ENCODE measurements around the gene OXLD1.
A peak's percentile ranks its signal among the peaks of the same experiment; 100 is the strongest.

Gene OXLD1

DNA sequence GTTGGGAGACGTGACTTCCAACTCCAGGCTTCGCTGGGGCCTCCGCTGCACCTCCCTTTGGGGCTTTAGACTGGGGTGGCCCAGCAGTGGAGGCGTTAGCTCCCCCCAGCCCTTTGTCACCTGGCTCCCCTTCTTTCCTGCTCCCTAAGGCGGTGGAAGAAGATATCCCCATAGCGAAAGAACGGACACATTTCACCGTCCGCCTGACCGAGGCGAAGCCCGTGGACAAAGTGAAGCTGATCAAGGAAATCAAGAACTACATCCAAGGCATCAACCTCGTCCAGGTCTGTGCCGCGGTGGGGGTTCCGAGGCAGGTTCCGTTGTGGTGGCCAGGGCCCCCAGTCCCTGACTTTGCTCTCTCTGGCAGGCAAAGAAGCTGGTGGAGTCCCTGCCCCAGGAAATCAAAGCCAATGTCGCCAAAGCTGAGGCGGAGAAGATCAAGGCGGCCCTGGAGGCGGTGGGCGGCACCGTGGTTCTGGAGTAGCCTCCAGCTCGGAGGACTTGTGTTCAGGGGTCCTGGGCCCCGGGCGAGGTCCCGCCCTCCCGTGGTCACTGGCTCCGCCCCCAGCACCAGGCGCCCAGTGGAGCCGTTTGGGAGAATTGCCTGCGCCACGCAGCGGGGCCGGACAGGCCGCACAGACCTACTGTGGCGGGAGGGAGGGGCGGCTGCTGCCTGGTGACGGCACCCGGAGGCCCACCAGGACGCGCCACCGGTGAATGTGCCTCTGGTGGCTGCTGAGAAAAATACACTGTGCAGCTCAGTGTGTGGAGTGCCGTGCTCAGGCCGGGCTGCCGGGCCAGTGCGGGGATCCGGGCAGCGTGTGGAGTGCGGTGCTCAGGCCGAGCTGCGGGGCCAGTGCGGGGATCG lies 40.6 kb upstream of the OXLD1 start:
- no peak for DNase-seq
- ATAC-seq (replicated peaks) = no peak

DNA sequence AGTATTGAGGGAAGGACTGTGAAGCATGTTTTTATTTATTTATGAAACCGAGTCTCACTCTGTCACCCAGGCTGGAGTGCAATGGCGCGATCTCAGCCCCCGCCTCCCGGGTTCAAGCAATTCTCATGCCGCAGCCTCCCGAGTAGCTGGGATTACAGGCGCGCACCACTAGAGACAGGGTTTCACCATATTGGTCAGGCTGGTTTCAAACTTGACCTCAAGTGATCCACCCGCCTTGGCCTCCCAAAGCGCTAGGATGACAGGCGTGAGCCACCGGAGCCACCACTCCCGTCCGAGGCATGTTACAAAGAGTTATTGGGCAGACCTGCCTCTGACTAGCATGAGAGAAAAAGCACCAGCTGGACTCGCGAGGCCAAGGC lies 39.8 kb upstream of the OXLD1 start:
- H3K27me3 Mint-ChIP-seq = no peaks in the 10 kb centered on the region
- peaks cover 26 to 51% of the 10 kb centered on the region in 2 donors for H3K4me1 Mint-ChIP-seq
- H3K27ac Mint-ChIP-seq = peak overlapping the region; percentile 14
- peaks cover 36 to 56% of the 10 kb centered on the region in 2 donors for H3K36me3 Mint-ChIP-seq
- H3K4me3 Mint-ChIP-seq = no peak overlapping the region
- DNase-seq (no peak), ATAC-seq (replicated peaks) (no peak)
- no peaks in the 10 kb centered on the region for H3K9me3 Mint-ChIP-seq

More for the DNA sequence above, 40.6 kb upstream of the OXLD1 start:
- Mint-ChIP-seq H3K4me3 (no peak overlapping the region), H3K27ac (no peak overlapping the region), H3K36me3 (peaks cover 29 to 52% of the 10 kb centered on the region in 2 donors), H3K9me3 (no peaks in the 10 kb centered on the region), H3K4me1 (peaks cover 23 to 50% of the 10 kb centered on the region in 2 donors), H3K27me3 (no peaks in the 10 kb centered on the region)

DNA sequence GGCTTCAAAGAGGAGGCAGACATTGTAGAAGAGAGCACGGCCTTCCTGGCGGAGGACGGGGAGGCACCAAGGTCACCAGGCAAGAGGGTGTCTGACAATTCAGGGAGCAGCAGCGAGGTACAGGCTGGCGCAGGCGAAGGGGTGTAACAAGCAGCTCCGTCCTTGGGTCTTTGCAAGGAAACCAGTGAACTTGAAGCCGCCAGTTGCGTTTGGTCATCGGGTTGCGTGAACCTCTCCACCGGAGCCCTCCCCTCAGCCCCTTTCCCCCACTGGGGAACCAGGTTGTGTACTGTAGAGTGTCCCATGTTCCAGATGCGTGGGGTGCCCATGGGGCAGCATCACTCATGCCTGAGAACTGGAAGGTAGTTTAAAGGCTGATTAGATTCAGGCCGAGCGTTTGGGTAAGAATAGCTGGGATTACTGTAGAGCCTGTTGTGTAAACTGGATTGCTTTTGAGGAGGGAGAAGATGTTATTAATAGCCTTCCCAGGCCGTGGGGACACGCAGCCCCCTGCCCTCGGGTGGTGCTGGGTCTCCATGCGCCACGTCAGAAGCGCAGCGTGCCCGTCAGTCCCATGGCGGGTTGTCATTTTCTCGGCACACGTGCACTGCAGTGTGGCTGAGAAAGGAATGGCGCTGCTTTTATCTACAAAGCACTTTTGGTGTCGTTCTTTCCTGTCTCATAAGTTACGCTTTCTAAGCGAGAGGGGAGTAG lies 39.3 kb upstream of the OXLD1 start:
- Mint-ChIP-seq H3K27ac (peak overlapping the region; percentile 71), H3K4me3 (peak overlapping the region in 1 of 2 donors; percentile 15)

DNA sequence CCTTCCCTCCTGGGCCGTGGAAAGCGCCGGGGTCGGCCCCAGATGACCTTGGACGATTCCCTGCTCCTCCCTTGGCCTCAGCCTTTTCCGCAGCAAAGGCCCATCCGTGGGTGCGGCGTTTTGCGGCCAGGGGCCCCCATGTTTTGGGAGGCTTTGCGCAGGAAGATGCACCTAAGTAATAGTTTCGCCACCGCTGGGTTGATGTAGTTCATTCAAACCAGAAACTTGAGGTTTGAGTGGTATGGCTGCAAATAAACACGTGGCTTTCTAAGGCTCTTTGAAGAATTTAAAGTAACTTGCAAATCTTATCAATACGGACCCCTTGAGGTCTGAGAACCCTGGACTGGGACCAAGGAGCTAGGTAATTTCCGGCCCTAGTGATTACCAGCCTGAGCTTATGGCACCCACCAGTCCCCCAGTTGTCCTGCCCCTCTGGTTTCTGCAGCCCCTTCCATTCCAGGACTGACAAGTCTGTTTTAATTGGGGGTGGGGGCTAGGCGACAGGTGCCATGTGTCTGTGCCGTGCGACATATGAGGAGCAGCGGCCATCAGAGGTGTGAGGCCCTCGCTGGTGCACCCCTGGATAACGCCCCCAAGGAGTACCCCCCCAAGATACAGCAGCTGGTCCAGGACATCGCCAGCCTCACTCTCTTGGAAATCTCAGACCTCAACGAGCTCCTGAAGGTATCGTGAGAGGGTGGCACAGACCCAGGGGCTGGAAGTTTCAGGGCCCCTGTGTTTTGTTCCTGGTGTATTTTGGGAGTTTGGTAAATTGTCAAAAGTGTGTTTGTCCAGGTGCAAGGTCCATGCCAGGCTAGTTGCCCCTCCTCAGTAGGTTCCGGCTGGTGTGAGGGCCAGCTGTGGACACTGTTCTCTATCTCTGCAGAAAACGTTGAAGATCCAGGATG lies 37.6 kb upstream of the OXLD1 start:
- peak in 1 of 2 donors; percentile 4 for ATAC-seq (replicated peaks)
- Mint-ChIP-seq H3K4me3 (peak overlapping the region; percentile 96 to 99), H3K4me1 (peaks cover 23 to 51% of the 10 kb centered on the region in 2 donors), H3K27ac (peak overlapping the region; percentile 71), H3K36me3 (peaks cover 39 to 51% of the 10 kb centered on the region in 2 donors), H3K9me3 (no peaks in the 10 kb centered on the region), H3K27me3 (no peaks in the 10 kb centered on the region)
- no peak for DNase-seq

More for the DNA sequence above, 39.3 kb upstream of the OXLD1 start:
- H3K4me1 Mint-ChIP-seq = peaks cover 27 to 51% of the 10 kb centered on the region in 2 donors
- ATAC-seq (replicated peaks) (no peak), DNase-seq (no peak)
- H3K27me3 Mint-ChIP-seq = no peaks in the 10 kb centered on the region
- H3K36me3 Mint-ChIP-seq = peaks cover 39 to 57% of the 10 kb centered on the region in 2 donors
- no peaks in the 10 kb centered on the region for H3K9me3 Mint-ChIP-seq

DNA sequence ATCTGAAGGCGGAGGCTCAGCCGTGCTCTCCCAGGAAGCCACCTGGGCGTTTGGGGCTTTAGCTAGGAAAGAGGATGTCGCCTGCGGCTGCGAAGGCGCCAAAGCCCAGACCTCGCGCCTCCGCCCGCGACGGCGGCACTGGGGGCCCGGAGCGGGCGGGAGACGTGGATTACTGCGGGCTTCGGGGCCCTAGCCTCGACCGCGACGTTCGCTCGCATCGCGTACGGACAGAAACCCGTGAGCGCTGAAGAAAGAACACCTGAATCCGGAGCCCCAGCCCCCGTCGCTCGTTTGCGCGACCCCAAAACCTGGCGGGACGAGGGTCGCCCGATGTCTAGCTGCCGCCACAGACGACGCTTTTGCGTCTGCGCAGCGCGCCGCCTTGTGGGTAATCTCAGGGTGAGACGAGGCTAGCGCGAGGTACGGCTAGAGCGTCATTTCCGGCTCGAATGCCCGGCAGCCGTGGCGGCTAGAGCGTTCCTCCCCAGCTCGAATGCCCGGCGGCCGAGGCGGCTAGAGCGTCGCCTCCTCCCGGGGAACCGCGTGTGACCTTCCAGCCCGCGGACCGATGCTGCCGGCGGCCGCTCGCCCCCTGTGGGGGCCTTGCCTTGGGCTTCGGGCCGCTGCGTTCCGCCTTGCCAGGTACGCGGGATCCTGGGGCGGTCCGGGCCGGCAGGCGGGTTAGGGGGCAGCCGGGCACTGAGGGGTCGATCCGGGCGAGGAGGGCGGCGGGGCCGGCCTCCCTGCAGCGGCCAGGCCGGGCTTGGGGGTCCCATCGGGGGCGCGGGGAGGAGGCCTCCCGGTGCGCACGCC lies 36.7 kb upstream of the OXLD1 start, which contains the start of gene MRPL12:
Gene MRPL12 (plus strand): TSS at position 434 of the 813 bp plus-strand sequence. CDS start 135 bp downstream, at position 569.
- Mint-ChIP-seq H3K36me3 (peaks cover 42 to 52% of the 10 kb centered on the region in 2 donors), H3K27me3 (no peaks in the 10 kb centered on the region), H3K4me1 (peaks cover 23 to 56% of the 10 kb centered on the region in 2 donors), H3K27ac (peak within 1 kb of the TSS; percentile 99), H3K4me3 (peak within 1 kb of the TSS; percentile 96 to 99), H3K9me3 (no peaks in the 10 kb centered on the region)
- ATAC-seq (replicated peaks) = peak; percentile 94
- peak; percentile 84 for DNase-seq

DNA sequence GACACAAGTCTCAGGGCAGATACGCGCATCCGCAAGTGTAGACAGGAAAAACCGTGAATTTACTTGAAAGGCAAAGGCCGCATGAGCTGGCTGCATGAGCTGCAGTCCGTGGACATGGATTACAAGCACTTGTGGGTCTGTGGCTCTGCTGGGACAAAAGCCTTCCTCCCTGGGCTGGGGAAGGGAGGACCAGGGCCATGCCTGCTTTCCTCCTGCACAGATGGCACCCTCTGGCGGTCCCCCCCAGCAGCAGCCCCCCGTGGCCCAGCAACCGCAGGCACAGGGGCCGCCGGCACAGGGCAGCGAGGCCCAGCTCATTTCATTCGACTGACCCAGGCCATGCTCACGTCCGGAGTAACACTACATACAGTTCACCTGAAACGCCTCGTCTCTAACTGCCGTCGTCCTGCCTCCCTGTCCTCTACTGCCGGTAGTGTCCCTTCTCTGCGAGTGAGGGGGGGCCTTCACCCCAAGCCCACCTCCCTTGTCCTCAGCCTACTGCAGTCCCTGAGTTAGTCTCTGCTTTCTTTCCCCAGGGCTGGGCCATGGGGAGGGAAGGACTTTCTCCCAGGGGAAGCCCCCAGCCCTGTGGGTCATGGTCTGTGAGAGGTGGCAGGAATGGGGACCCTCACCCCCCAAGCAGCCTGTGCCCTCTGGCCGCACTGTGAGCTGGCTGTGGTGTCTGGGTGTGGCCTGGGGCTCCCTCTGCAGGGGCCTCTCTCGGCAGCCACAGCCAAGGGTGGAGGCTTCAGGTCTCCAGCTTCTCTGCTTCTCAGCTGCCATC lies 35.1 kb upstream of the OXLD1 start:
- no peak for ATAC-seq (replicated peaks)
- peaks cover 22 to 59% of the 10 kb centered on the region in 2 donors for H3K4me1 Mint-ChIP-seq
- H3K4me3 Mint-ChIP-seq = peak overlapping the region; percentile 96 to 99
- DNase-seq = no peak
- peaks cover 51 to 54% of the 10 kb centered on the region in 2 donors for H3K36me3 Mint-ChIP-seq
- H3K27ac Mint-ChIP-seq = peak overlapping the region; percentile 99
- no peaks in the 10 kb centered on the region for H3K9me3 Mint-ChIP-seq
- no peaks in the 10 kb centered on the region for H3K27me3 Mint-ChIP-seq

DNA sequence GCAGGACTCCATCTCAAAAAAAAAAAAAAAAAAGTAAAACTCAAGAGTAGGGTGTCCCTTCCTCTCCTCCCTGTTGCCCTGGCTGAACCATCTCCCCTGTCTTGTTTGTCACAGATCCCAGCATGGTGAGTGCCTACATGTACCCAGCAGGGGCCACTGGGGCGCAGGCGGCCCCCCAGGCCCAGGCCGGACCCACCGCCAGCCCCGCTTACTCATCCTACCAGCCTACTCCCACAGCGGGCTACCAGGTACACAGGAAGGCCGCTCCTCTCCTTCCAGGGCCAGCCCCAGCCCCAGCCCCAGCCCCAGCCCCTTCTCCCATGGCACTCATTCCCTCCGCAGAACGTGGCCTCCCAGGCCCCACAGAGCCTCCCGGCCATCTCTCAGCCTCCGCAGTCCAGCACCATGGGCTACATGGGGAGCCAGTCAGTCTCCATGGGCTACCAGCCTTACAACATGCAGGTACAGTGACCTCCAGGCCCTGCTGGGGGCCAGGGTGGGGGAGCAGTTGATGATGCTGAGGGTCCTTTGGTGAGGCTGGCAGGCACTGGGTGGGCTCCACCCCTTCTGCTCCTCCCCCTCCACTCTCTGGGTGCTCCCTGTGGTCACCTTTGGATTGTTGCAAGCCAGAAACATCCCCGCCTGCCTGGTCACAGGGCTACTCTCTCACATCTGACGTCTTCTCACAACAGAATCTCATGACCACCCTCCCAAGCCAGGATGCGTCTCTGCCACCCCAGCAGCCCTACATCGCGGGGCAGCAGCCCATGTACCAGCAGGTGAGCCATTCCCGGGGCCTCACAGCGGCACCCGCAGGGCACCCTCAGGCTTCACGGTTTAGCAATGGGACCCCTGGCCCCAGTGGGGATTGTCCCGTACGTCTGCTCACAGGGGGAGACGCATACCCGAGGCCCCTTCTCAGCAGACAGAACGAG lies 34.2 kb upstream of the OXLD1 start:
- H3K9me3 Mint-ChIP-seq = no peaks in the 10 kb centered on the region
- peaks cover 20 to 51% of the 10 kb centered on the region in 2 donors for H3K4me1 Mint-ChIP-seq
- ATAC-seq (replicated peaks) = no peak
- H3K36me3 Mint-ChIP-seq = peaks cover 42 to 49% of the 10 kb centered on the region in 2 donors
- no peak for DNase-seq
- H3K27me3 Mint-ChIP-seq = no peaks in the 10 kb centered on the region
- peak overlapping the region; percentile 99 for H3K27ac Mint-ChIP-seq
- peak overlapping the region; percentile 11 to 46 for H3K4me3 Mint-ChIP-seq

DNA sequence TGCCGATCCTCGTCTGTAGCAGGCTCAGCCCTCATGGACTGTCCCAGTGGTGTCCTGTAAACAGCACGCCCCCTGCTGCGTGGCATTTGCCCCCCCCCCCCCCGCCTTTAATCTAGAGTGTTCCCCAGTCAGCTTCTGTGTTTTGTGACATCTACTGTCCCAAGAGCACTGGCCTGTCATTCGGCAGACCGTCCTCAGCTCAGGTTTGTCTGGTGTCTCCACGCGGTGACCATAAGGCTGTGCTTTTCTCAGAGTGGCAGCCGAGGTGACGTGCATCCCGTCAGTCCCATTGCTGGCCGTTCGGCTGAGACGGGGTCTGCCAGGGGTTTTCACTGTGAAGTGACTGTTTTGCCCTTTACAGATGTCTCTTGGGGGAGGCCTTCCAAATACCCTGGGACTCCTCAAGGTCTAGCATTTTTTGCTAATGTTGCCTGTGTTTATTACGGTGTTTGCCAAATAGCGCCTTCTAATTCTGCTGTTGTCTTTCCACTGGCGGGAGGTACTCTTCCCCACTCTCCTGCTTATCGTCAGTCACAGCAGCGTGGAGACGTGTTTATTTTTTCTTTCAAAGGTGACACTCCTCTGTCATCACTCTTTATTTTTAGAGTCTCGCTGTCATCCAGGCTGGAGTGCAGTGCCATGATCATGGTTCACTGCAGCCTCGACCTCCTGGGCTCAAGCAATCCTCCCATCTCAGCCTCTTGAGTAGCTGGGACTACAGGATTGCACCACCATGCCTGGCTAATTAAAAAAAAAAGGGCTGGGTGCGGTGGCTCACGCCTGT lies 31.0 kb upstream of the OXLD1 start:
- ATAC-seq (replicated peaks) (no peak), DNase-seq (no peak)
- Mint-ChIP-seq H3K27me3 (no peaks in the 10 kb centered on the region), H3K27ac (peak overlapping the region; percentile 60), H3K4me1 (peaks cover 14 to 34% of the 10 kb centered on the region in 2 donors), H3K4me3 (no peak overlapping the region), H3K36me3 (peaks cover 32 to 39% of the 10 kb centered on the region in 2 donors), H3K9me3 (no peaks in the 10 kb centered on the region)

DNA sequence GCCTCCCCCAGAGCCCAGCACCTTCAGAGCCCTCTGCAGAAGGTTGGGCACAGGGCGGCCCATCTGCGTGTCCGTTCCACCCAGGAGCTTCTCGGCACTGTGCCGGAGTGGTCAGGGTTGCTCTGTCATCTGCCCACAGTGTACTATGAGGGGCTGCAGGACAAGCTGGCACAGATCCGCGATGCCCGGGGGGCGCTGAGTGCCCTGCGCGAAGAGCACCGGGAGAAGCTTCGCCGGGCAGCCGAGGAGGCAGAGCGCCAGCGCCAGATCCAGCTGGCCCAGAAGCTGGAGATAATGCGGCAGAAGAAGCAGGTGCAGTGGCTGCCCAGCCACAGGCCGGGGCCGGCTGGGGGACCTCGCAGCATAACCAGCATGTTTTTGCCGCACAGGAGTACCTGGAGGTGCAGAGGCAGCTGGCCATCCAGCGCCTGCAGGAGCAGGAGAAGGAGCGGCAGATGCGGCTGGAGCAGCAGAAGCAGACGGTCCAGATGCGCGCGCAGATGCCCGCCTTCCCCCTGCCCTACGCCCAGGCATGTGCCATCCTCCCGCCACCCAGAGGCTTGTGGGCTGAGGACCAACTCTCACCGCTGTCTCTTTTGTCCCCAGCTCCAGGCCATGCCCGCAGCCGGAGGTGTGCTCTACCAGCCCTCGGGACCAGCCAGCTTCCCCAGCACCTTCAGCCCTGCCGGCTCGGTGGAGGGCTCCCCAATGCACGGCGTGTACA lies 30.0 kb upstream of the OXLD1 start:
- no peaks in the 10 kb centered on the region for H3K9me3 Mint-ChIP-seq
- no peaks in the 10 kb centered on the region for H3K27me3 Mint-ChIP-seq
- no peak overlapping the region for H3K4me3 Mint-ChIP-seq
- ATAC-seq (replicated peaks) = peak in 1 of 2 donors; percentile 12
- no peak for DNase-seq
- H3K4me1 Mint-ChIP-seq = peaks cover 8 to 26% of the 10 kb centered on the region in 2 donors
- H3K27ac Mint-ChIP-seq = no peak overlapping the region
- H3K36me3 Mint-ChIP-seq = peaks cover 31 to 32% of the 10 kb centered on the region in 2 donors

DNA sequence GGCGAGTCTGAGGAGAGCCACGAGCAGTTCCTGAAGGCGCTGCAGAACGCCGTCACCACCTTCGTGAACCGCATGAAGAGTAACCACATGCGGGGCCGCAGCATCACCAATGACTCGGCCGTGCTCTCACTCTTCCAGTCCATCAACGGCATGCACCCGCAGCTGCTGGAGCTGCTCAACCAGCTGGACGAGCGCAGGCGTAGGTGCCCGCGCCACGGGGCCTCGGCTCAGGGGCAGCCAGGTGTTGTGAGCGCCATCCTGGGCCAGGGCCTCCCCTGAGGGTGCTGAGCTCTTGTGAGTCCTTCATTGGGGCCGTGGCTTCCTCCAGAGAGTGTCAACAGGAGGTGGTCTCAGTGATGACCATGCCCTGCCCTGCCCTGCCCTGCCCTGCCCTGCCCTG lies 29.4 kb upstream of the OXLD1 start:
- no peaks in the 10 kb centered on the region for H3K27me3 Mint-ChIP-seq
- H3K4me3 Mint-ChIP-seq = no peak overlapping the region
- no peaks in the 10 kb centered on the region for H3K9me3 Mint-ChIP-seq
- ATAC-seq (replicated peaks) (no peak), DNase-seq (no peak)
- H3K36me3 Mint-ChIP-seq = peaks cover 32% of the 10 kb centered on the region in 2 donors
- H3K27ac Mint-ChIP-seq = no peak overlapping the region
- peaks cover 6 to 25% of the 10 kb centered on the region in 2 donors for H3K4me1 Mint-ChIP-seq

DNA sequence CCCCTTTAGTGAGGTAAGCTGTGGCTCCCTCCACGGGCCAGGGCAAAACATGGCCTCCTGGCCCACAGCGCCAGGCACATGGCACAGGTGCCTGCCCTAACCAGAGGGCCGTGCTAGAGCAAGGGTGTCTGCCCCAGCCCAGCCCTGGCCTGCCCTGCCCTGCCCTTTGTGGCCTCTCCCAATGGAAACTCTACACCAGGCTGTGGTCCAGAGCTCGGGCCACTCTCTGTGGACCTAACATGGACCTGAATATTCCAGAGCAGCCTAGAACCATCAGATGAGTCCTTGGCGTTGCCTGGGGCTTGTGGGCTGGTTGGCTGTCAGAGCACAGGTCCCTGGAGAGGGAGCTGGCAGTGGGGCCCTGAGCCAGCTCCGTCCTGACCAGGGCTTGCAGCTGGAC lies 28.8 kb upstream of the OXLD1 start:
- Mint-ChIP-seq H3K27ac (no peak overlapping the region), H3K4me3 (no peak overlapping the region), H3K4me1 (peaks cover 3 to 19% of the 10 kb centered on the region in 2 donors), H3K27me3 (no peaks in the 10 kb centered on the region), H3K9me3 (no peaks in the 10 kb centered on the region), H3K36me3 (peaks cover 27 to 32% of the 10 kb centered on the region in 2 donors)
- ATAC-seq (replicated peaks) = no peak
- no peak for DNase-seq

Measured in stimulated activated naive B cell treated with anti-CD40 and anti-IgM and Interleukin-4, amounts not matched to agents 10 μg/mL and 1 μg/mL and 100 μg/mL, for 72 hours (primary cell).